GM12865 (cell line): Measurements from ENCODE around the gene TIMP3.

Source experiments
- DNase-seq: peaks from one replicate; pipeline ENCODE4 v3.0.0; 2010; ENCODE audit warnings: low read depth
- H3K4me3 ChIP-seq: 2 replicates; pipeline ENCODE4 v1.5.1; 2011; ENCODE audit warnings: mild to moderate bottlenecking, low read depth, low read length, control low read depth
- CTCF ChIP-seq: IDR thresholded peaks from 2 replicates; pipeline ENCODE4 v1.5.1; 2011; ENCODE audit warnings: low read length, control low read depth, low read depth, inconsistent platforms; ENCODE audit not compliant: insufficient read depth; ENCODE audit errors: missing control alignments

Gene TIMP3

DNA sequence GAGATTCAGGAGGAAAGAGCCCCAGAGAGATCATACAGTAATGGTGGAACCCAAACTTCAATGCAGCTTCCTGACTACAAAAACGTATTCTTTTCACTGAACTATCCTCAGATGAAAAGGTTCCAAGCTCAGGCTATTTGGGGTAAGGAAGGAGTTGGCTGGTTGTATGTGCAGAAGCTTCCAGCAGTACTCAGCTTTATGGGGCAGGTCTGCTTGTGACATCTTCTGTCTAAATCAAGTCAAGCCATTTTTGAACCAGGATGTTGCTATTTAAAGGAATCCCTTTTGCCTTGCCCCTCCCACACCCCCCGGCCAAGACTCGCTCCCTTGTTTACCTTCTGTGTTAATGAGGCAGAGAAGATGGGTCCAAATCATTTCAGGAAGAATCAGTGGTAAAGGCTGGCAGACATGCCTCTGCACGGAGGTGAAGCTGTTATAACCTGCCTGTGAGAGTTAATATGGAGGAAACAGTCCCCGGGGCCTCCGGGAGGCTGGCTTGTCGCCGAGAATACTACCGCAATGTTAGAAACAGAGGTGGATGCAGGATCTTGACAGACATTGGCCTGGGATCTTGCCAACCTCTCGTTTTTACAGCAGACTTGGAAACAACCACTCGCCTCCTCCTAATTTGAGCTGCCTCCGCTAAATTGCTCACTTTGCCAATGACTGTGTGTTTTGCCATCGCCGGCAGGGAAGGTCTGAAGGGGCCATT is 45.4 kb downstream of the TIMP3 start:
- H3K4me3 ChIP-seq = no peak overlapping the region
- DNase-seq = no peak
- TF ChIP-seq CTCF = no peak

GRCh38 chr22:32848226-32848625 is 46.7 kb downstream of the TIMP3 start:
- TF ChIP-seq CTCF = no peak
- no peak for DNase-seq
- H3K4me3 ChIP-seq = no peak overlapping the region

DNA sequence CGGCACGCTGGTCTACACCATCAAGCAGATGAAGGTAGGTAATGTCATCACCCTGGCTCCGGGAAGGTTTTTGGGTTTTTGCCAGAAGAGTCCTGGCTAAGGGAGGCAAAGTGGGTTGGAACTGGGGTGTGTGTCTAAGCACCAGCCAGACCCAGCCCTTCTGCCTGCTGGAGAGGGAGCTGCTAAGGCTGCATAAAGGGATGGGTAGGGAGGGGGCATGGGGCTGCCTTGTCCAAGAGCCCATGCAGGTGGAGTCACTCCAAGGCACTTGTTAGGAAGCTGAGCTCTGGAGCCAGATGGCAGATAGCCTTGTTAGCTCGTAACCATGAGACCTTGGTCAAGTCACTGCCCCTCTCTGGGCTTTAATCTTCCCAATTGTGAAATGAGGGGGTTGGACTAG is 48.0 kb downstream of the TIMP3 start:
- DNase-seq = no peak
- H3K4me3 ChIP-seq = no peak overlapping the region
- no peak for TF ChIP-seq CTCF

- TF ChIP-seq CTCF = no peak
- no peak for DNase-seq
- no peak overlapping the region for H3K4me3 ChIP-seq
These were observed 48.7 kb downstream of the TIMP3 start for GRCh38 chr22:32850157-32850556.

GRCh38 chr22:32850591-32851517 is 49.3 kb downstream of the TIMP3 start:
- DNase-seq = no peak
- TF ChIP-seq CTCF = no peak
- H3K4me3 ChIP-seq = no peak overlapping the region

DNA sequence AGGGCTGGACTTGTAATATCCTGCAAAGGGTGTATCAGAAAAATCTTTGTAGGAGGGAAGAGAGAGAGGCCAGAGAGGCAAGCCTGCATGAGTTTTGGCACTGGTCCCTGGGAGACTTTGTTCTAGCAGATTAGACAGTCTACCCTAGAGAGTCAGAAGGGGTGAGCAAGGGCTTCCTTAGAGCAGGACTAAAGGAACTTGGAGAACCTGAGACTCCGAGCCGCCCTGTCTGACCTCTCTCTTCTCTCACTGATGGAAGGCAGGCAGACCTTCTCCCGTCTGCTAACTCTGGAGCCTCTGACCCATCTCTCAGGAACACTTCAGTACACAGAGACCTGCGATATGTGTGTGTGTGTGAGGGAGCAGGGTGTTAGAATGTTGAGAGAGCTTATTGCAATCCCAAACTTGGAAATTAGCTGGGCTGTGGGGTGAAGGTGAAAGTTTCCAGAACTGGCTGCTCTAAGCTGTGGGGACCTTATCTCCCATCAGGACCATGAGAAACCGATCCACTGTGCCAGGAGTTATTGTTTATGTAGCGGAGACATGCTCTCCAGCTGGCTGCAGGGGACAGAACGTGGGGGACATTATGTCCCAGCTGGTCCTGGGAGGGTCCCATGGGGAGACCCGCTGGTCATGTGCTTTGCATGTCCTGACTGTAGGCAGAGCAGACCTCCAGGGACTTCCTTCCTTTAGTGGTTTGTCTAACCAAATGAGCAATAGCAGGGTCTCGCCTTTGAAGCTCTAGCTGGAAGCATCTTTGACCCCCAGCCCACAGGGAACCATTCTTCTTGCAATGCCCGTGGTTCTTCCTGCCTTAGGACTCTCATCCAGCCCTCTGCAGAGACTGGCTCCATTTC is 51.1 kb downstream of the TIMP3 start:
- no peak overlapping the region for H3K4me3 ChIP-seq
- no peak for DNase-seq
- no peak for TF ChIP-seq CTCF
